Neural cell (in vitro differentiated cells): ENCODE data around the gene C16orf54.

Experiments used
- EP300 ChIP-seq: fragments of 450-650 bp; conservative IDR thresholded peaks from 2 replicates; pipeline ENCODE4 v1.6.1; 2014; ENCODE audit warnings: antibody characterized with exemption, mild to moderate bottlenecking, moderate library complexity; ENCODE audit not compliant: poor library complexity, severe bottlenecking
- EZH2 ChIP-seq: fragments of 200-600, 300-800 bp; shearing (Covaris generic), sonication (generic); IDR thresholded peaks from 2 replicates; pipeline ENCODE4 v1.6.1; 2014; ENCODE audit warnings: antibody characterized with exemption, low read length, borderline replicate concordance, mild to moderate bottlenecking; ENCODE audit not compliant: insufficient read depth, poor library complexity, severe bottlenecking
- POLR2AphosphoS5 ChIP-seq: IDR thresholded peaks from 2 replicates; pipeline ENCODE4 v1.6.1; 2012
- TF ChIP-seq, protein P1 (sequence below): fragments of 450-650 bp; IDR thresholded peaks from 2 replicates; pipeline ENCODE4 v1.5.1; 2014; ENCODE audit warnings: antibody characterized with exemption, mild to moderate bottlenecking, moderate library complexity; ENCODE audit not compliant: poor library complexity, severe bottlenecking
- TF ChIP-seq, protein P2 (sequence below): IDR thresholded peaks from 2 replicates; pipeline ENCODE4 v1.6.1; 2012; ENCODE audit warnings: borderline replicate concordance

DNA sequence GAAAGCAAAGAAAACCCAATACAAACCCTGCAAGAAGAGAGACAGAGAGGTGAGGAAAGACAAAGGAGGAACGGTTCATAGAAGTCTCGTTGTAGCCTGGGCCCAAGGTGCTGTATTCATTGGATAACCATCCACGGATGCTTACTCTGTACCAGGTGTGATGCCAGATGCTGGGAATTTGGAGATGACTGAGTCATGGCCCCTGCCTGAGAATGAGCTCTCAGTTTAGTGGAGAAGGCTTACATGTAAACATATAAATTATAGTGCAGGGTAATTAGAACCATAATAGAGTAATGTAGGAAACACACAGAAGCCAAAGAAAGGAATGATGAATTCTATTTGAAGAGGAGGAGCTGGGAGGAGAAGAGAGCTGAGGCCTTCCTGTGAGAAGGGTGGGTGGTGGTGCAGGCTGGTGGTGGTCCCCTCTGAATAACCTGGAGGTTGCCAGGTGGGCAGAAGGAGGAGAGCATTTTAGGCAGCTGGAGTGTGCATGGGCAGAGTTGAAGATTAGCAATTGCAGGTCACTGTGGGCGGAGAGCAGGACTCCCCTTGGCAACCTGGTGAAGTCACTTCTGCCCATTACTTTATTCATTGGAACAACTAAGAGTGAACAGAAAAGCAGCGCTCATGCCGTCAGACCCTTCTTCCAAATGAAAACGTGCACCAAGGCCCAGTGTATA lies 24.6 kb upstream of the C16orf54 start:
- TF ChIP-seq, protein P1, sequence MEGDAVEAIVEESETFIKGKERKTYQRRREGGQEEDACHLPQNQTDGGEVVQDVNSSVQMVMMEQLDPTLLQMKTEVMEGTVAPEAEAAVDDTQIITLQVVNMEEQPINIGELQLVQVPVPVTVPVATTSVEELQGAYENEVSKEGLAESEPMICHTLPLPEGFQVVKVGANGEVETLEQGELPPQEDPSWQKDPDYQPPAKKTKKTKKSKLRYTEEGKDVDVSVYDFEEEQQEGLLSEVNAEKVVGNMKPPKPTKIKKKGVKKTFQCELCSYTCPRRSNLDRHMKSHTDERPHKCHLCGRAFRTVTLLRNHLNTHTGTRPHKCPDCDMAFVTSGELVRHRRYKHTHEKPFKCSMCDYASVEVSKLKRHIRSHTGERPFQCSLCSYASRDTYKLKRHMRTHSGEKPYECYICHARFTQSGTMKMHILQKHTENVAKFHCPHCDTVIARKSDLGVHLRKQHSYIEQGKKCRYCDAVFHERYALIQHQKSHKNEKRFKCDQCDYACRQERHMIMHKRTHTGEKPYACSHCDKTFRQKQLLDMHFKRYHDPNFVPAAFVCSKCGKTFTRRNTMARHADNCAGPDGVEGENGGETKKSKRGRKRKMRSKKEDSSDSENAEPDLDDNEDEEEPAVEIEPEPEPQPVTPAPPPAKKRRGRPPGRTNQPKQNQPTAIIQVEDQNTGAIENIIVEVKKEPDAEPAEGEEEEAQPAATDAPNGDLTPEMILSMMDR: no peak
- TF ChIP-seq EZH2 (no peak), EP300 (no peak), POLR2AphosphoS5 (no peak)
- TF ChIP-seq, protein P2, sequence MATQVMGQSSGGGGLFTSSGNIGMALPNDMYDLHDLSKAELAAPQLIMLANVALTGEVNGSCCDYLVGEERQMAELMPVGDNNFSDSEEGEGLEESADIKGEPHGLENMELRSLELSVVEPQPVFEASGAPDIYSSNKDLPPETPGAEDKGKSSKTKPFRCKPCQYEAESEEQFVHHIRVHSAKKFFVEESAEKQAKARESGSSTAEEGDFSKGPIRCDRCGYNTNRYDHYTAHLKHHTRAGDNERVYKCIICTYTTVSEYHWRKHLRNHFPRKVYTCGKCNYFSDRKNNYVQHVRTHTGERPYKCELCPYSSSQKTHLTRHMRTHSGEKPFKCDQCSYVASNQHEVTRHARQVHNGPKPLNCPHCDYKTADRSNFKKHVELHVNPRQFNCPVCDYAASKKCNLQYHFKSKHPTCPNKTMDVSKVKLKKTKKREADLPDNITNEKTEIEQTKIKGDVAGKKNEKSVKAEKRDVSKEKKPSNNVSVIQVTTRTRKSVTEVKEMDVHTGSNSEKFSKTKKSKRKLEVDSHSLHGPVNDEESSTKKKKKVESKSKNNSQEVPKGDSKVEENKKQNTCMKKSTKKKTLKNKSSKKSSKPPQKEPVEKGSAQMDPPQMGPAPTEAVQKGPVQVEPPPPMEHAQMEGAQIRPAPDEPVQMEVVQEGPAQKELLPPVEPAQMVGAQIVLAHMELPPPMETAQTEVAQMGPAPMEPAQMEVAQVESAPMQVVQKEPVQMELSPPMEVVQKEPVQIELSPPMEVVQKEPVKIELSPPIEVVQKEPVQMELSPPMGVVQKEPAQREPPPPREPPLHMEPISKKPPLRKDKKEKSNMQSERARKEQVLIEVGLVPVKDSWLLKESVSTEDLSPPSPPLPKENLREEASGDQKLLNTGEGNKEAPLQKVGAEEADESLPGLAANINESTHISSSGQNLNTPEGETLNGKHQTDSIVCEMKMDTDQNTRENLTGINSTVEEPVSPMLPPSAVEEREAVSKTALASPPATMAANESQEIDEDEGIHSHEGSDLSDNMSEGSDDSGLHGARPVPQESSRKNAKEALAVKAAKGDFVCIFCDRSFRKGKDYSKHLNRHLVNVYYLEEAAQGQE: no peak
